Left renal pelvis (tissue), 4 donors: ENCODE measurements around the gene FAM240A. TPM values are rescaled to one million over a fixed set of nuclear protein-coding genes. Genes with fewer than 3 reads are reported as not detected.
"Not testable (repeated sequence)": the region's sequence is repeated elsewhere in the genome, so short reads cannot be mapped to it uniquely, and the experiment has no call there.

Experiments used
- DNase-seq, 4 donors: peaks; one replicate each; pipeline ENCODE4 v3.0.0-alpha.2; 2013; ENCODE audit warnings: low read depth in 4 of 4, low spot score in 3 of 4
- polyA plus RNA-seq, 4 donors: library from polyadenylated mRNA; unstranded; fragments of 120-200 nt; gene quantifications; one replicate each; pipeline ENCODE4 v1.2.1, GENCODE V29; 2013; ENCODE audit not compliant: insufficient read length in 4 of 4

The FAM240A gene
- polyA plus RNA-seq, result under 1 TPM in 1 of 4 donors, not detected in 3; 0.09 TPM

GRCh38 chr3:46612324-46612723 is at the start of gene FAM240A:
Gene FAM240A (plus strand): TSS chr3:46612525. CDS start chr3:46612684, 159 bp downstream.
- no peak for DNase-seq

DNA sequence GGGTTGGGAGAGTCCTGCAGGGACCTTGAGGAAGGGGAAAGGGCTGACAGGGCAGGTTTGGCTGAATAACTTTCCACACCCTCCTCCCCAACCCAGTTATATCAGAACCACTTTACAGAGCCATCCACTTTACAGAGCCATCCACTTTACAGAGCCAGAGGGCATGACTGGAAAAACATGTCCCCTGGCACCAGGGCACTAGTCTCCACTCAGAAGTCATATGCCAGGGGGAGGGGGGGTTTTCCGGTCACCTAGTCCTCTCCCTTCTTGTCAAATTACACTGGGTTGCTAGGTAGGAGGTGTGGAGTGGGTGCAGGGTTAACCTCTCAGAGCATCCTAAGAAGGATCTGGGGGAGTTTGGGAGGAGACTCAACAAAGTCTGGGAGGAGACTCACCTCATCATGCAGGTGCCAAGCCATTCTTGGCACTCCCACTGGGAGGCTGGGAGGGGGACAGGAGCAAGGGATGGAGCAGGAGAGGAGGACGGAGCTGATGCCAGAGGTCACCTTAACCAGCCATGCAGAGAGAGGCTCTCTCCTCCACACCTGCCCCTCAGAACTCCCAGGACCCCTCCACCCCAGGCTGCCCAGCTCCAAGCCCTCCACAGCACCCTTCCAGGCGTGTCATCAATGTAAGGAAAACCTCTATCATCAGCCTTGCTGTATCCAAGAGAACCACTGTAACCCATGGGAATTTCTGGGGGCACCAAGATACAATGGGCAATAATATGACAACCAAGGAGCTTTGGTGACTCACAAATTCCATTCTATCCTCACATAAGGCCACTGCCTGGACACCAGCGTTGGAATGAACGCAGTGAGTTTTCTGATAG is 47.9 kb upstream of the FAM240A start:
- DNase-seq, result no peak

GRCh38 chr3:46565077-46565476 is 47.2 kb upstream of the FAM240A start:
- no peak for DNase-seq

DNA sequence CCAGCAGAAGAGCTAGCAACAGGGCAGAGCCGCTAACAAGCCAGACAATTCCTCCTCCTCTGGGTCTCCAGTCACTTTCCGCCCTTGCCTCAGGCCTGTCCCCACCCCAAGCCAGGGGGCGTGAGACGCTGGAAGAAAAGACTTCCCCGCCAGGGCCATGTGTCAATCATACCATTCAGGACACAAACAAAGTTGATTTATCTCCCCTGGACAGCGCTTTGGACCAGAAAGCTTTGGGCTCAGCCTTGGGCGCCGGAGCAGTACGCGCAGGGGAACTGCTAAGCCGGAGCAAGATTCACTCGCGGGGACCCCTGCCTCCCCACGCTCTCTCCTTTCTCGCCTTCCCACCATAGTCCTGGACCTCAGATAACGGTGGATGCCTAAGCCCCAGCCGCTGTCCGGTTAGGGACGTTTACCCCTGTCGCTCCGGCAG is 46.7 kb upstream of the FAM240A start:
- no peak for DNase-seq

GRCh38 chr3:46566040-46566641 is 46.2 kb upstream of the FAM240A start, which contains the start of gene LRRC2:
Gene LRRC2 (minus strand): TSS chr3:46566302. CDS start chr3:46551591, 14,711 bp downstream.
- DNase-seq, result no peak

DNA sequence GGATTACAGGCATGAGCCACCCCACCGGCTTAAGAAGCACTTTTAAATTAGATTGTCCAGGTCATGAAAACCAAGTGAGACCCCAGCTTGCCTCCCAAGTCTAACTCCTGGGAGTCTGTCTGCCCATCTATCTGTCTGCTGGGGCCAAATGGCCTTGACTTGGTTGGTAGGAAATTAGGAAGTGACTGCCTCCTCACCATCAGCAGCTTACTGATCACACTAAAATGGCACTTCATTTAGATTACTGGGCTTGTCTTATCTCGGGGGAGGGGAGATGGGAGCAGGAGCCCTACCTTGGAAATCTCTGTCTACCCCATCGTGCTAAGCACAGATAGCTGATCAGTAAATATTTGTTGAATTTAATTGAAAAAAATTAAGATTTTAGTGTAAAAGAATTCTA is 40.6 kb upstream of the FAM240A start:
- no peak for DNase-seq

- no peak for DNase-seq
These were observed 38.6 kb upstream of the FAM240A start for GRCh38 chr3:46573701-46574100.

DNA sequence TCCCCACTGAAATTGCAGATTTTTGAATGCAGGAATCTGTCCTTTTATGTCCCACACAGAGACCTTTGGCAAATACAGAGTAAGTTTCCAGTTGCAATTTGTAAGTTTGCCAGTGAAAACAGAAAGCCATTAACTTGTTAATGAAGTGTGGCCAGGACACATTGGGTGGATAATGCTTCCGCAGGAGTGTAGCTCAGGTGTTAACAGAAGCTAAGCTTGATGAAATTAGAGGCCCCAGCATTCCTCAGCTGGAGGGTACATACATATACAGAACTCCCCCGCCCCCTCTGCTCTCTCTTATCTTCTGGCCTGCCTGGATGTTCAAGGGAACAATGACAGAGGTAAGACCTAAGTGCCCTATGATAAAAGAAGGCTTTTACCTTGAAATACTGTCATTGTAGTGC is 38.1 kb upstream of the FAM240A start:
- DNase-seq, result no peak

- no peak for DNase-seq
These were observed 37.3 kb upstream of the FAM240A start for GRCh38 chr3:46574881-46575576.

GRCh38 chr3:46575577-46576222 is 36.6 kb upstream of the FAM240A start:
- DNase-seq, result no peak

- DNase-seq, result no peak
These were observed 35.9 kb upstream of the FAM240A start for GRCh38 chr3:46576386-46576785.

DNA sequence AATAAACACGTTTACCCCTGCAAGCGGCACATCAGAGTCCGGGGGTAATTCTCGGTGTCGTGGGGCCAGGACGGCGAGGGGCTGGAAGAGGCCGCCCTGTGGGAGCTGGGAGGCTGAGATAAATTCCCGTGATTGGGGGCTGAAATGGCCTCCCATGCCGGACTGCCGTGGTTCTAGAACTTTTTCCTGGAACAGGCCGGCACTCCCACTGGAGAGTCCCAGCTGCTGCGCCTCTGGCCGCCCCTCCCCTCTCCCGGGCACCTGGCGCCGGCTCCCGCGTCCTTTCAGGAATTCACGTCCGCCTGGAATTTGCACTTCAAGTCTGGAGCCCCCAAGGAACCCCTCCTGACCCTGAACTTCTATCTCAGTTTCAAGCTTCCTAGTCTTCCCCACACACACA is 35.4 kb upstream of the FAM240A start:
- DNase-seq, result no peak

DNA sequence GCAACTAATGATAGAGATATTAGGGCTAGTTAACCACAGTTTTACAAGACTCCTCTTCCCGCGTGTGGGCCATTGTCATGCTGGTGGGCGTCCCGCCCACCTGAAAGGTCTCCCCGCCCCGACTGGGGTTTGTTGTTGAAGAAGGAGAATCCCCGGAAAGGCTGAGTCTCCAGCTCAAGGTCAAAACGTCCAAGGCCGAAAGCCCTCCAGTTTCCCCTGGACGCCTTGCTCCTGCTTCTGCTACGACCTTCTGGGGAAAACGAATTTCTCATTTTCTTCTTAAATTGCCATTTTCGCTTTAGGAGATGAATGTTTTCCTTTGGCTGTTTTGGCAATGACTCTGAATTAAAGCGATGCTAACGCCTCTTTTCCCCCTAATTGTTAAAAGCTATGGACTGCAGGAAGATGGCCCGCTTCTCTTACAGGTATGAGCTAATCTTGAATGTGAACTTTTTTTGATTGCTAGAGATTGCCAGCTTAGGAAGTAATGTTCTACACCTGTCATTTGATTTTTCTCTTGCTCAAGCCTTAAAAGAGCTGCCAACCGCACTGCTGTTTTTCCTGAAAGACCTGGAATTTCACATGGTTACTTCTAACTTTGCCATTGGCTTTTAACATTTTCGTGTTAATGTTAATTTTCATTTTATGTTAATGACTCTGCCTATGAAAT is 34.6 kb upstream of the FAM240A start:
- not testable (repeated sequence) for DNase-seq

GRCh38 chr3:46578973-46579755 is 33.2 kb upstream of the FAM240A start:
- DNase-seq, result no peak

DNA sequence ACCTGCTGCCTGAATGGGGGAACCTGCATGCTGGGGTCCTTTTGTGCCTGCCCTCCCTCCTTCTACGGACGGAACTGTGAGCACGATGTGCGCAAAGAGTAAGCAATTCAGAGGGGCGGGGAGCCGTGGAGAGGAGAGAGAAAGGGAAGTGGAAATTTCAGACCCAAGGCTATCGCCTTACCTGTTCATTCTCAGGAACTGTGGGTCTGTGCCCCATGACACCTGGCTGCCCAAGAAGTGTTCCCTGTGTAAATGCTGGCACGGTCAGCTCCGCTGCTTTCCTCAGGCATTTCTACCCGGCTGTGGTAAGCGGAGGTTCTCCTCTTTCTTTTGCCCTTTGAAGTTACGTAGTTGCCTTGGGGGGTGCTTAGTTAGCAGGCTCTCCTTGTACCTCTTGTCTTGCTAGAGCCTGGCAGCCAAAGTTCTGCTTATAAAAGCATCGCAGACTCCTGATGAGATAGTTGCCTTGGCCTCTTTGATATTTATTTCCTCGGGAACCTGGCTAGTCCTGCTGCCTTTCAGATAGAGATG is 32.5 kb upstream of the FAM240A start:
- DNase-seq, result no peak

DNA sequence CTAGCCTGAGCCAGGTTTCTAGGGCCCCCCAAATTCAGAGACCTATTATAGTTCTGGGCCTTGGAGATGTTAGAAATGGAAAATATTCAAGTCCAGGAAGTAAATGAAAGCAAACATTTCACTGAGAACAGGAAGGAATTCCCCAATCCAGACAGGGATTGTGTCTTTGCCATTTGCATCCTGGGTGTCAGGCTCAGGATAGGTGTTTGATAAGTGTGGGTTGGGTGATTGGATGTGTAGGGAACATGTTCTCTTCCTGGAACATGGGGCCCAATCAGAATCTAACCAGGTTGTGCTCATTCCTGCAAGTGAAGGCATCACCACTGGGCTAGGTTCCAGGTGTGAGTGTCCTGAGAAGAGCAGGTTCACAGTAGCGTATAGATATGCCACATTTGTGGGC is 31.6 kb upstream of the FAM240A start:
- DNase-seq, result no peak

DNA sequence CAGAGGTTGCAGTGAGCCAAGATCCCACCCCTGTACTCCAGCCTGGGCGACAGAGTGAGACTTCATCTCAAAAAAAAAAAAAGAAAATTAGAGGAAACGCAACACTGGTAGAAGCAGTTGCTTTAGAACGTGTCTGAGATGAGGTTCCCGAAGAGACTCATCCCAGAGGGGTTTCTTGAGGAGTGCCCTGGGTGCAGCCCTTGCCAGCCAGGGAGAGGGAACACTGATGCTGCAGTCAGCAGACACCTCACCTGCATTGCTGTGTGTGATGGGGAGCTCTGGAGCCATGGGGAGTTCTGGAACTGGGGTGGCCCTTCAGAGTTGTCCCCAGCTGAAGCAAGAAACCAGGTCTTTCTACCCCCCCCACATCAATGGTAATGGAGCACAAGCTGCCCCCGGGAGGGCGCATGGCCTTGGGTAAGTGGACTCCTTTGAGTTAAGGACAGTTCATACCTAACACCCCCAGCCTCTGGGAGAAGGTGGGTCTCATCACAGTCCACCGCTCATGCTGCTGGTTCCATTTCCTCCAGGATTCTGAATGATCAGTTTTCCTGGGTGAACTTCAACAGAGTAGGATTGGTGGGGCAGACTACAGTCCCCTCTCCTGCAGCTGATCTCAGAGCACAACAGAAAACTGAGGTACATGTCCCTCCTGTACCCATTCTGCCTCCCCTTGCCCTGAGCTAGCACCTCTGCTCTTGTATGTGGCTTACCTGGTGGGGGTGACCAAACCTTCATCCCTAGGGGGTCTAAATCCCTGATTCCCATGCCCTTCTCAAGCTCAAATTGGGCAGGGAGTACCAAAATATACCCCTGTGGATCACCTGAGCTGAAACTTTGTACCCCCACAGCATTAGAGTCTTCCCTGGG is 27.5 kb upstream of the FAM240A start:
- DNase-seq, result no peak
